ENCODE results near the gene FADS1.

FADS1 gene

GRCh38 chr11:61761440-61762222, 55.2 kb downstream of the FADS1 start:
- no peak overlapping the region for H3K27ac ChIP-seq (ENCODE audit: low read depth, low read length, poor library complexity, severe bottlenecking)
- H3K79me2 ChIP-seq (ENCODE audit: insufficient read depth, low read length), result no peaks in the 10 kb centered on the region
- no peaks in the 10 kb centered on the region for H3K9me3 ChIP-seq (ENCODE audit: low read length)
- no peaks in the 10 kb centered on the region for H3K4me1 ChIP-seq (ENCODE audit: insufficient read depth, low read length, severe bottlenecking)
- H3K9me2 ChIP-seq (ENCODE audit: low read depth, low read length), result no peaks in the 10 kb centered on the region
- no peak overlapping the region for H2AFZ ChIP-seq (ENCODE audit: low read length)
- TF ChIP-seq EZH2 (IDR thresholded peaks at IDR 0.05; ENCODE audit: borderline replicate concordance, low read length) (no peak), CTCF (IDR thresholded peaks at IDR 0.05; ENCODE audit: low read length) (no peak)
- H4K20me1 ChIP-seq (ENCODE audit: insufficient read depth, low read length), result no peaks in the 10 kb centered on the region
- no peak overlapping the region for H3K4me2 ChIP-seq (ENCODE audit: low read length)
- no peaks in the 10 kb centered on the region for H3F3A ChIP-seq (ENCODE audit: insufficient read depth, low read length)
- H3K27me3 ChIP-seq (ENCODE audit: insufficient read depth, low read length), result no peaks in the 10 kb centered on the region
- no peak overlapping the region for H3K4me3 ChIP-seq (ENCODE audit: low read depth, low read length, poor library complexity, severe bottlenecking)
- H3K36me3 ChIP-seq (ENCODE audit: insufficient read depth, low read length), result no peaks in the 10 kb centered on the region
- H3K9ac ChIP-seq (ENCODE audit: low read length), result no peak overlapping the region

GRCh38 chr11:61760946-61761345, 55.9 kb downstream of the FADS1 start:
- H3K9me2 ChIP-seq (ENCODE audit: low read depth, low read length), result no peaks in the 10 kb centered on the region
- no peak overlapping the region for H2AFZ ChIP-seq (ENCODE audit: low read length)
- no peaks in the 10 kb centered on the region for H3K27me3 ChIP-seq (ENCODE audit: insufficient read depth, low read length)
- H3F3A ChIP-seq (ENCODE audit: insufficient read depth, low read length), result no peaks in the 10 kb centered on the region
- no peak overlapping the region for H3K27ac ChIP-seq (ENCODE audit: low read depth, low read length, poor library complexity, severe bottlenecking)
- no peaks in the 10 kb centered on the region for H3K79me2 ChIP-seq (ENCODE audit: insufficient read depth, low read length)
- H3K4me3 ChIP-seq (ENCODE audit: low read depth, low read length, poor library complexity, severe bottlenecking), result no peak overlapping the region
- no peaks in the 10 kb centered on the region for H3K4me1 ChIP-seq (ENCODE audit: insufficient read depth, low read length, severe bottlenecking)
- no peaks in the 10 kb centered on the region for H3K9me3 ChIP-seq (ENCODE audit: low read length)
- no peaks in the 10 kb centered on the region for H3K36me3 ChIP-seq (ENCODE audit: insufficient read depth, low read length)
- no peak overlapping the region for H3K4me2 ChIP-seq (ENCODE audit: low read length)
- H3K9ac ChIP-seq (ENCODE audit: low read length), result no peak overlapping the region
- TF ChIP-seq CTCF (IDR thresholded peaks at IDR 0.05; ENCODE audit: low read length), result no peak
- TF ChIP-seq EZH2 (IDR thresholded peaks at IDR 0.05; ENCODE audit: borderline replicate concordance, low read length), result no peak
- H4K20me1 ChIP-seq (ENCODE audit: insufficient read depth, low read length), result no peaks in the 10 kb centered on the region

- no peak overlapping the region for H3K27ac ChIP-seq (ENCODE audit: low read depth, low read length, poor library complexity, severe bottlenecking)
- H3K9ac ChIP-seq (ENCODE audit: low read length), result no peak overlapping the region
- no peaks in the 10 kb centered on the region for H3K36me3 ChIP-seq (ENCODE audit: insufficient read depth, low read length)
- no peaks in the 10 kb centered on the region for H4K20me1 ChIP-seq (ENCODE audit: insufficient read depth, low read length)
- no peaks in the 10 kb centered on the region for H3K9me3 ChIP-seq (ENCODE audit: low read length)
- H3K79me2 ChIP-seq (ENCODE audit: insufficient read depth, low read length), result no peaks in the 10 kb centered on the region
- H3K4me2 ChIP-seq (ENCODE audit: low read length), result no peak overlapping the region
- no peak for TF ChIP-seq EZH2 (IDR thresholded peaks at IDR 0.05; ENCODE audit: borderline replicate concordance, low read length)
- no peak for TF ChIP-seq CTCF (IDR thresholded peaks at IDR 0.05; ENCODE audit: low read length)
- no peaks in the 10 kb centered on the region for H3K4me1 ChIP-seq (ENCODE audit: insufficient read depth, low read length, severe bottlenecking)
- no peaks in the 10 kb centered on the region for H3F3A ChIP-seq (ENCODE audit: insufficient read depth, low read length)
- H3K9me2 ChIP-seq (ENCODE audit: low read depth, low read length), result no peaks in the 10 kb centered on the region
- no peak overlapping the region for H2AFZ ChIP-seq (ENCODE audit: low read length)
- H3K27me3 ChIP-seq (ENCODE audit: insufficient read depth, low read length), result peaks cover 7% of the 10 kb centered on the region; the same call in 1 of the 2 replicates
- no peak overlapping the region for H3K4me3 ChIP-seq (ENCODE audit: low read depth, low read length, poor library complexity, severe bottlenecking)
These were observed 59.5 kb downstream of the FADS1 start for GRCh38 chr11:61757213-61757862.
